ENCODE data around the gene NT5DC2.

DNA sequence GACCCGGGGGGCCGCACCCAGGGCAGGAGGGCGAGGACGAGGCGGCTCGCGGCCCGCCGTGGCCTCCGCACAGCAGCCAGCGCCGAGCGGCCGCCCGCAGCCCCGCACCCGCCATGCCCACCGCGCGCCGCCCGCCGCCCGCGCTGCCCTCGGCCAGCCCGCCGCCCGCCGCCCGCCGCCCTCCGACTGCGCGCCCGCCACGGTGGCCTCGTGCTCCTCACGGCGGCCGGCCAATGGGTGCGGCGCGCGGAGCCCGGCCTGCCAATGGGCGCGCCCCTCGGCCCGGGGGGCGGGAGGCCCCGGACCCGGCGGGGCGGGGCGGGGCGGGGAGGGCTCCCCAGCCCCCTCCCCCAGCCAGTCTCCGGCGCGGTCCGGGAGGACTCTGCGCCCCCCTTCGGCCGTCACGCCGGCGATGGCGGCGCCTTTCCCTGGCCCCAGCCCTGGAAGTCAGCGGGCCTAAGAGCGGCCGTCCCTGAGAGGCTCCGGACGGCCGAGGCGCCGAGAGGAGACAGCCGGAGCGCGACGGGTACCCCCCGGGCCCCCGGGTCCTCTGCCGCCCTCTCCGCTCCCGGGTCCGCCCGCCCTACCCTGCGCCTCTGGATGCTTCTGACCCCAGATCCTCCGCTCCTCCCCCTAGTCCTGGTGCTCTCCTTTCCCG lies at the start of gene NT5DC2:
- TF ChIP-seq EZH2phosphoT487 (IDR thresholded peaks at IDR 0.05; ENCODE audit: insufficient read depth, low read depth) (no peak), EZH2 (IDR thresholded peaks at IDR 0.05; ENCODE audit: insufficient read depth, poor library complexity, severe bottlenecking) (no peak)
